Mesodermal cell (in vitro differentiated cells): ENCODE measurements around the gene FRMD4A.

Experiments used
- H3K27ac ChIP-seq: 2 replicates; pipeline ENCODE4 v1.7.0; 2013; ENCODE audit warnings: mild to moderate bottlenecking, low read depth, low read length, moderate library complexity; ENCODE audit not compliant: severe bottlenecking
- H3K36me3 ChIP-seq: 2 replicates; pipeline ENCODE4 v1.7.1; 2013; ENCODE audit warnings: mild to moderate bottlenecking, low read length, moderate library complexity; ENCODE audit not compliant: control insufficient read depth, insufficient read depth
- H3K4me1 ChIP-seq: one replicate; pipeline ENCODE4 v1.7.1; 2013; ENCODE audit warnings: mild to moderate bottlenecking, low read length; ENCODE audit not compliant: insufficient read depth, control insufficient read depth, poor library complexity, severe bottlenecking
- H3K4me3 ChIP-seq: 2 replicates; pipeline ENCODE4 v1.7.0; 2013; ENCODE audit warnings: low read length, control low read depth, mild to moderate bottlenecking; ENCODE audit not compliant: insufficient read depth, poor library complexity, severe bottlenecking; ENCODE audit errors: extremely low read depth
- H3K9me3 ChIP-seq: 2 replicates; pipeline ENCODE4 v1.7.1; 2013; ENCODE audit warnings: mild to moderate bottlenecking, low read length, moderate library complexity; ENCODE audit not compliant: control insufficient read depth
- WGBS, 2 experiments: methylation state at CpG; one replicate each; pipeline ENCODE4 v1.1.5; 2013; ENCODE audit warnings: missing lambda C conversion rate in 2 of 2; ENCODE audit not compliant: insufficient coverage in 2 of 2; 5-methylcytosine and 5-hydroxymethylcytosine counted together

FRMD4A gene

DNA sequence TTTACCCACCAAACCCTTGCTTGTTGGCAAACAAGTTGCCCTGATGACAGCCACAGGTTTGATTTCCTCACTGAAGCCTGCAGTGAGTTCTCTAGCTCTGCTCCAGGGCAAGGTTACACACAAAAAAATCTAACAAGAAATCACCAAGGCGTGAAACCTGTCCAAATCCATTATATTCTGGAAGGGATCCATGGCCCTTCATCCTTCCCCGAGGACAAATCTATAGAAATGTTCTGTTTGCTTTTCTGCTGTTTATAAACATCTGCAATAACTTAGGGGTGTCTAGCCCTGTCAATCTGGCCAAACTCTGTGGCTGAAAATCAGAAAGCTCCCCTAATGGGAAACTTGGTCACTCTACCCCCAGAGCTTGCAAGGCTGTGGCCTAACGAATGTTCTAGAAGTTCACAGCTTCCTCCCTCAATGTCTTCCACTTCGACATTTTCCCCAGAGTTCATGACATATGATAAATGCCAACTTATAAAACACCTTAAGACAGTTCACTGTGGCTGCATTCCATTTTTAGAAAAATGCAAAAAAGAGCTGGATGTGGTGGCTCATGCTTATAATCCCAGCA, 579.4 kb downstream of the FRMD4A start:
- H3K36me3 ChIP-seq = peaks cover 26% of the 10 kb centered on the region
- H3K27ac ChIP-seq = no peak overlapping the region
- H3K9me3 ChIP-seq = no peaks in the 10 kb centered on the region
- no peaks in the 10 kb centered on the region for H3K4me1 ChIP-seq
- H3K4me3 ChIP-seq = no peak overlapping the region
- WGBS, 2 experiments = 95% methylated on average over 4 of the region's 4 CpGs; no CpG with 5 or more reads in 1 of the 2 experiments

DNA sequence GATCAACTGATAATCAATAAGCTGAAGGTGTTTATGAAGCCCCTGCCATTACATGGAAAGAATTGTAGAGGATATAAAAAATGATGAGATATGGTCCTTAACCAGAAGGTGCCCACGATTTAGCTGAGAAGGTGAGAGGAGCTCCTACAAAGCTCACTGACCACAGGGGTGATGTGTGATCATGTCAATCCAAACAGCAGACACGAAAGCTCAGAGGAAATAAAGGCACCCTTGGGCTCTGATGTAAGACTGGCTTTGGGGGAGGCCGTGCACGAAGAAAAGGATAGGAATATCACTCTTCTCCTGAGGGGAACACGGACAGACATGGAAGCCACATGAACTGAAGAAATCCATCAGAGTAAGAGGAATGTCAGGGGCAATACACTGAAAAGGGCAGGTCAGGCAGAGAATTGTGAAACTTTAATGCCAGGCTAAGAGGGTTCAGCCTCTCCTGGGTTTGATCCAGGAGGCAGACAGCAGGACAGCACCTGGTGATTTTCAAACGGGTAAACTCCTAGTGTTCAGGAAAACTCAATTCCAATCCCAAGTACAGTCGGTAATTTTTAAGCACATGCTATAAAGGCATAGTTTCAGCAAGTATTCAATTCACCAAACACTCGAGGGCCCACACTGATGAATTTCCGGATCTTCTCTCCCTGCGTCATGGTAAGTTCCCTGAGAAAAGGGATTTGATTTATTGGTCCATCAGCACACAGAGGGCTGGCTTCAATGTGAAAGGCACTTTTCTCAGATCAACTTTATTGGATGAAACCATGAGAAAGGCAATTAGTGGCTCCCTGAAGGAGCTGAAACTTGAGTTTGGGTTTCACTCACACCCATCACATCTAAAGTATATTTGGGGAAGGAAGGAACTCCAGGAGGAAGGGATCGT, 580.2 kb downstream of the FRMD4A start:
- WGBS, 2 experiments = 93 to 96% methylated on average over 10 to 11 of the region's 11 CpGs
- peaks cover 26% of the 10 kb centered on the region for H3K36me3 ChIP-seq
- H3K9me3 ChIP-seq = no peaks in the 10 kb centered on the region

DNA sequence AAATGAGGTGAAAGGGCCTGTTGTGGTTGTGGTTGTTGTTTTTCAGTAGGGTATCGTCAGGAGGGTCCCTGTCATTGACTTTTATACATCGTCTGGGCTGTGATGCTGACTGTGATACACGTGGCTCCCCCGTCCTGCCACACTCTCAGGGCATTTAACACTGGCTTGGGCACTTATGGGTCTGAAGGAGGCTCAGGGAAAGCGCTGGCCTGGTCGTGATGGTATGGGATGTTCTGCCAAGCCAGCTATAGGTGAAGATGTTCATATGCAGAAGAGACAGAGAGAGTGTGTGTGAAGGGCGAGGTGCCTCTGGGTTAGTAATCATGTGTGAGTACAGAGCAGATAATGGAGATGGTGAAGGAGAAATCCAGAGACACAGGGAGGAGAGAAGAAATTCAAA, 585.5 kb downstream of the FRMD4A start:
- WGBS, 2 experiments = 92 to 95% methylated on average over 6 to 7 of the region's 7 CpGs
- H3K4me1 ChIP-seq = no peaks in the 10 kb centered on the region
- H3K36me3 ChIP-seq = peaks cover 44% of the 10 kb centered on the region
- no peak overlapping the region for H3K27ac ChIP-seq
- no peak overlapping the region for H3K4me3 ChIP-seq
- no peaks in the 10 kb centered on the region for H3K9me3 ChIP-seq

More for the DNA sequence above, 580.2 kb downstream of the FRMD4A start:
- Histone ChIP-seq H3K4me3 (no peak overlapping the region), H3K27ac (no peak overlapping the region), H3K4me1 (no peaks in the 10 kb centered on the region)

DNA sequence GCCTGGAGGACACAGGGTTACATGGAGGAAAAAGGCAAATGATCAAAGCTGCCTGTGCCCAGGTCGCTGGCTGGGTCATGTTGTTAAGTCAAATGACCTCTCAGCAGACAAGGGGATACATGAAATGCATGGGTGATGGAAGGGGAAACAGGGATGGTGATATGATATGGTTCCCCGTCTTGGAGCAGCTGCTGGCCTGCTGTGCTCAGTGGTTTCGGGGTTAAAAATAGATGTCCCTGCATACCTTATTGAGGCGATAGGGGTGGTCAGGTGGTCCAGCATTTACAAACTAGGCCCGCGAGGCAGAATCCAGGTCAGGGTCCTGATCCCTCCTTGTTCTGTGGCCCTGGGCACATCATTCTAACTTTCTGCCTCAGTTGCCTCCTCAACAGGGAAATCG, 586.8 kb downstream of the FRMD4A start:
- Histone ChIP-seq H3K4me3 (no peak overlapping the region), H3K9me3 (no peaks in the 10 kb centered on the region), H3K36me3 (peaks cover 50% of the 10 kb centered on the region), H3K27ac (no peak overlapping the region), H3K4me1 (no peaks in the 10 kb centered on the region)
- WGBS, 2 experiments = 84 to 97% methylated on average over 6 to 7 of the region's 7 CpGs

DNA sequence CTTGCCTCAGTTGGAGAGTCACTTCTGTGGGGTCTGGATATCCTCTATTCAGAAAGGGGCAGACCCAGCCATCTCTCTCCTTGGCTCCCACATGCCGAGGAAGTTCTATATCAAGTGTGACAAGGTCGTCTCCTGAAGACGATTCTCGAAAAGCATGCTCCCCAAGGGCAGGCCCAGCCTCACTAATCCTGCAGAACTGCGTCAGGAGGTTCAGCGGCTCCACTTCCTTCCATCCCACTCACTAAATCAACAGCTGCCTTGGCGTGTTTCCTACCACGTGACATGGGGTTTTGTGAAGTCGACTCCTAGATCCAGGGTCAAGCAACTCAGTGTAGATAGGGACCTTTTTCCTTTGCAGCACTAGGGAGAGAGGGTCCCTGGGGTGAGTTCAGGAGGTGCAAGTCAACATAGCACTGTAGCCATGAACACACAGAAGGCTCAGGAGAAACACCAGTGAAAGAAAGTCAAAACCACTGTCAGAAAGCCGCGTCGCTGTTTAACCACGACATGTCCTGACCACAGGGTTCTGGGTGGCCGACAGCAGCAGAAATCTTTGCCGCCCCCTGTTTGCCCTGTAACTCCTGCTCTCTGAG, 587.5 kb downstream of the FRMD4A start:
- Histone ChIP-seq H3K27ac (no peak overlapping the region), H3K9me3 (no peaks in the 10 kb centered on the region), H3K36me3 (peaks cover 56% of the 10 kb centered on the region), H3K4me1 (no peaks in the 10 kb centered on the region), H3K4me3 (no peak overlapping the region)
- WGBS, 2 experiments = 87% methylated on average over 6 to 13 of the region's 15 CpGs

DNA sequence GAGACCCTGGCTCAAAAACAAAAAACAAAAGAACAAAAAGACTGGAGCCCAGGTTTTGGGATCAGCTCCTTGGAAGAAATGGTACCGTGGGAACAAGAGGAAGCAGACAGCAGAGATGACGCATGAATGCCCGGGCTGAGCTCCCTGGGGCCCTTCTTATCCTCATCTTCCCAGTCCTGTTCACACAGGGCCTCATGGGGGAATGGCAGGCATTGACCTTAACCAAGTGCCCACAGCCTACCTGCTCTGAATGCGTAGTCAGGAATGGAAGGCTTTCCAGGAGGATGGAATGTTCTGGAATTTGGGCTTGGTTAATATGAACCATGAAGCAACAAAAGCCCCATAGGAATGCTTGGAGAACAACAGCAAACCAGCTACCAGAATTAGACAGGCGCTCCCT, 589.3 kb downstream of the FRMD4A start:
- Histone ChIP-seq H3K36me3 (peaks cover 61% of the 10 kb centered on the region), H3K4me1 (no peaks in the 10 kb centered on the region), H3K9me3 (no peaks in the 10 kb centered on the region), H3K27ac (no peak overlapping the region), H3K4me3 (no peak overlapping the region)
- 90 to 95% methylated on average over 4 to 5 of the region's 5 CpGs for WGBS, 2 experiments

DNA sequence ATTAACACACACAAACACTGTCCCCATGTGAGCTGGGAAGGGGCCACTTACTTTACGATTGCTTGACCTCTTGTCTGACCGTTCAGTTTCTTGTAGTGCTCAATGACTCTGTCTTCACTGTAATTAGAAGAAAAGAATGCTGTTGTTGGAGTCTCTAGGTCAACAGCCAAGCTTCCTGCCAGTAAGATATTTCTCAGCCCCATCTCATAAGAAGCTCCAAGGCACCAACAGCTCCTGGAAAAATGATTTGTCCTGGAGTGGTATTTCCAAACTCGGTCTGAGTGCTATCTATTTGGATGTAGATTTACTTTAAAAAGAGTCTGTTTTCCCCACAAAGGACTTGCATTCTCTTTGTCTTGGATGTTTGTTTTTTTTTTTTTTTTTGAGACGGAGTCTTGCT, 590.3 kb downstream of the FRMD4A start:
- H3K27ac ChIP-seq = no peak overlapping the region
- no peaks in the 10 kb centered on the region for H3K4me1 ChIP-seq
- WGBS, 2 experiments = no CpG with 5 or more reads among the region's 4 CpGs
- H3K36me3 ChIP-seq = peaks cover 62% of the 10 kb centered on the region
- no peak overlapping the region for H3K4me3 ChIP-seq
- no peaks in the 10 kb centered on the region for H3K9me3 ChIP-seq

DNA sequence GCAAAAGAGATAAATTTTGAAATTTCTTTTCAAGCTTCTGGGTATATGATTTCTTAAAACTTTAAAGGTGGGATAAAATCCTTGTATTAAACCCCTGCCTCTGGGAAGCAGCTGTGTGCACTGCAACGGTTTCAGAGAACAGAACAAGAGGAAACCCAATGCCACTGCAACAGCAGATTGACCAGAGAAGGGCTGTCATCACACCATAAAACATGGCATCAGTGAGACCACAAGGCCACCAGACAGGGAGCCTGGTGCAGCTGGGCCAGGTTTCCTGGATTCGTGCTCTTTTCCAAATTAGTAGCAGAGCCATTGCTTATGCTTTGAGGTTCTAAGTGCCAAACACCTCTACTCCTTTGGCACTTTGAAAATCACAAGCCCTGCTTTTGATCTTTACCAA, 591.5 kb downstream of the FRMD4A start:
- 87 to 100% methylated on average over 2 of the region's 2 CpGs for WGBS, 2 experiments
- Histone ChIP-seq H3K27ac (no peak overlapping the region), H3K4me3 (no peak overlapping the region), H3K36me3 (peaks cover 54% of the 10 kb centered on the region), H3K4me1 (no peaks in the 10 kb centered on the region), H3K9me3 (no peaks in the 10 kb centered on the region)

DNA sequence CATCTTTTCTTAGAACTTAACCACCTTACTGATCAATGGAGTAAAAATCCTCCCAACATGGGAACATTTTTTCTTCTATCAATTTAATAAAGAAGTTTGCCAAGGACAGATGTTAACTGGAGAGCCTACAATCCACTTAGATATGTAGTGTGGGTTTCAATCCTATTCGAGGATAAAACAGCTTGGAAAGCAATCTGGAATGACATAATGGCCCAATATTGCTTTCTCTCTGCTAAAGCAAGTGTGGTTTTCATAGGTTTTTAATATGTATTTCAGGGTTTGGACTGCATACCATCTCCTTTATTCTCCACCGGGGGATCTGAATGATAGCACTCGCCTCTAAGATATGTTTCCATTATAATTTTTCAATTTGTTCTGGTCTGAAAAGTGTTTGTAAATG, 594.2 kb downstream of the FRMD4A start:
- Histone ChIP-seq H3K36me3 (peaks cover 67% of the 10 kb centered on the region), H3K4me3 (no peak overlapping the region)
- 100% methylated on average over 1 to 2 of the region's 3 CpGs for WGBS, 2 experiments

DNA sequence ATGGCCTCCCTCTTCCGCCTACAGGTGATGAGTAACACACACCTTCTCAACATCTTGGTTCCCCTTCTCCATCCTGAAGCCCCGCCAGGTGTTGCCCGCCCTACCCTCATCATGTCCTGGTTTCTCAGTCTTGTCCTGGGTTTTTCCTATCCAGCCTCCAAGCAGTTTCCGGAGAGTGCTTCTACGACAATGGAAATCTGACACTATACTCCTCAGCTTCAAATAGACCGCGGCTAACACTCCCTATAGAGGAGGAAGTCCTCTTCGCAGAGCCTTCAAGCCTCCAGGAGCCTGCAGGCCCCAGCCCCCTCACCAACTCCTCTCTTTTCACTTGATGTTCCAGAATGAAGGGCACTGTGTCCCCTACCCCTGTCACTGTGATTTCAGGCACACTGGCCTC, 596.6 kb downstream of the FRMD4A start:
- Histone ChIP-seq H3K27ac (no peak overlapping the region), H3K36me3 (peaks cover 72% of the 10 kb centered on the region), H3K4me1 (no peaks in the 10 kb centered on the region), H3K4me3 (no peak overlapping the region), H3K9me3 (no peaks in the 10 kb centered on the region)
- WGBS, 2 experiments = 82 to 92% methylated on average over 8 of the region's 8 CpGs

More for the DNA sequence above, 594.2 kb downstream of the FRMD4A start:
- H3K4me1 ChIP-seq = no peaks in the 10 kb centered on the region
- H3K9me3 ChIP-seq = no peaks in the 10 kb centered on the region
- no peak overlapping the region for H3K27ac ChIP-seq
